ENCODE data around the gene CEP76.

The CEP76 gene

DNA sequence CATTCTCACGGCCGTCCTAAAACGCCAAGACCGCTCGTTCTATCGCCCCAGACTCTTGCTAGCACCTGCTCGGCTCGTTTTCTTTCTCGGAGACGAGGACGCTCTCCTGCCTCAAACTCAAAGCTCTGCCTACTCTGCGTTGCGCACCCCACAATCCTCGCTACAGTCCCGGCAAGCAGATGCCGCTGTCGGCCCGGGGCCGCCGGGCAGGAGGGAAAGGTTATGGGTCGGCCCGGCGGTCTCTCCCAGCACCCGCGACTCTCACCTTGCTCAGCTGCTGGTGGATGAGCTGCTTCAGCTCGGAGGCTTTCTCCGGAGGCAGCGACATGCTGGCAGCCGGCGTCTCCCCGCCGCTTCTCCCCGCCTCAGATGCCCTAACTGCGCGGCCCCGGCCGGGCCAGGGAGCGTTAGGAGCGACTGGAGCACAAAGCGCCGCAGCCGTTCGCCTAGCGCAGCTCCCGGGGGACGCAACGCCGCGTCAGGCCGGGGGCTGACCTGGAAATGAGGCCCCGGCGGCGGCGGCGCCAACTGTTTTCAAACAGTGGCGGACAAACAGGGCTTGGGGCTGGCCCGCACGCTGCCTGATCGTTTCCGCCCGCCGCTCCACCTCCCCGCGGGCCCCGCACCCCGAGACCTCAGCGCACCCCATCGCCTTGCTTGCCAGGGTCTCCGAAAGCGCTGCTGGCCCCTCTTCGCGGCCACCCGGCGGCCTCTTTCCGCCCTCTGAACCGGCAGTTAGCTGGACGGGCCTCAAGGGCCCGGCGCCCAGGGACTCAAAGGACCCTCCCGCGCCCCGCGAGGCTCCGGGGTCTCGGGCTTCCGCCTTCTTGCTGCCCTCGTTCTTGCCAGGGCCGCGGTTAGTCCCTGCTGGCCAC lies at the start of gene CEP76, which contains the start of gene PSMG2:
Gene CEP76, minus strand, starts transcription at position 503 of the 875 bp plus-strand sequence. Its CDS starts 175 bp downstream, at position 328.
Gene PSMG2, plus strand, starts transcription at position 822 of the 875 bp plus-strand sequence. CDS start 66 bp downstream, outside the sequence.
- peak; percentile 100 for DNase-seq

GRCh38 chr18:12751891-12752290 lies 49.4 kb upstream of the CEP76 start:
- DNase-seq, result no peak

DNA sequence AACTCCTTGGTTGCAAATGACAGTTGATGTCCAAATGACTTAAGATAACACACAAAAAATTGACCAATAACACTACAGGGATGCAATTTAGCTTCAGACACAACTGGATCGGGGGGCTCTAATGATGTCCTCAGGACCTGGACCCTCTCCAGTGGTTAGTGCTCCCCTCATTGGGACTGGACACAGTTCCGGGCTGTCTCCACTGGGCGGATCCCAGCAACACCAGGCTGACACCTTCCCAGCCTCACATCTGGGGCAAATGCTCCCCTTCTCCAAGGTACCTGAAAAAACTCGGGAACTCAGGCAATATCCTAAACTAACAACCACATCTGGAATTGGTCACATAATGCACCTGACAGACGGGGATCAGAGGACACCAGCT lies 49.0 kb upstream of the CEP76 start:
- no peak for DNase-seq

- no peak for DNase-seq
Measured at GRCh38 chr18:12750715-12751502, 48.4 kb upstream of the CEP76 start.

GRCh38 chr18:12750076-12750714 lies 47.7 kb upstream of the CEP76 start:
- no peak for DNase-seq

GRCh38 chr18:12749121-12749520 lies 46.6 kb upstream of the CEP76 start:
- DNase-seq, result no peak

GRCh38 chr18:12748671-12749070 lies 46.1 kb upstream of the CEP76 start:
- DNase-seq, result no peak

GRCh38 chr18:12747530-12748315 lies 45.2 kb upstream of the CEP76 start:
- no peak for DNase-seq

DNA sequence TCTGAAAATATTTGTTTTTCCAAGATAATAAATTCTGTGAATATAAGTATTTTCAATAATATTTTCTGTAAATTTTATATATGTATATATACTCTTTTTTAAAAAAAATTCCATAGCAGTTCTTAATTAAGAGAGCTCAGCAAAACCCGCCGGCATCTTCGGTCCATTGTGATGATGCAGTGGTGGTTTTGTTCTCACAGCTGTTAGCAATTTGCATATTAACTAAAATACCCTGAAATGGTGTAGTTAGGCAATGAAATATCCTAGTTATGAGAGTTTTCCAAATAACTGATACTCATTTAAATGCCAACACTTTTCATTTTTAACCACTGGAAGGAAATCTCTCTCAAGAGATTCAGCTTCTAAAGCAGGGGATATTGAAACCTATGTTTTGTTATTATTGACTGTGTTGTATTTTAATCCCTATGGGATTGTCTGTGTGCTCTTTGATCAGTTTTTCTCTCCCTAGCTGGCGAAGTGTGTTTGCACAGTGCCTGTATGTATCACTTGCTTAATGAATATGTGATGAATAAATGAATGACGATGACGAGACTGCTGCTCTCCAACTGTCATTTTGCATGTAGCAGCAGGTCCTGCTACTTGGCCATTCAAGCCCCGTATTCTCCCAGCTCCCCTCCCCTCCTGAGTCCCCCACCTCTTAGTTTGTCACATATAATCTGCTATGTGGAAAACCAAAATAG lies 42.7 kb upstream of the CEP76 start:
- DNase-seq, result no peak

DNA sequence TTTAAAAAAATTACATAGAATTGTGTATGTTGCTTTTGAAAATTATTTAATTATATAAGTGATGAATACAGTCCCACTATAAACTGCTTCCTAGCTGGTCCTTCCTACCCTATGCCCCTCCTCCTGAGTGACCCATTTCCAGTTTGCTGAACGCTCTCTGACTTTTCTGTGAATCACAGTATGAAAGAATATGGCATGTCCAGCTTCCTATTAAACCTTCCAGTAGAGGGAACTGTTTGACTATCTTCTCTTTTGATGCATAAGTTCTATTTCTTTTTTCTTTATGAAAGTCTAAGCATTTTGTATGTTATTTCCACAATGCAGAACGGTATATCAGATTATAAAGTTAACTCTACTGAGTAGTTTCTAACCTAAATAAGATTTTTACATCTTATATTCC lies 41.6 kb upstream of the CEP76 start:
- DNase-seq, result no peak

- DNase-seq, result no peak
Measured at GRCh38 chr18:12742453-12742852, 39.9 kb upstream of the CEP76 start.

DNA sequence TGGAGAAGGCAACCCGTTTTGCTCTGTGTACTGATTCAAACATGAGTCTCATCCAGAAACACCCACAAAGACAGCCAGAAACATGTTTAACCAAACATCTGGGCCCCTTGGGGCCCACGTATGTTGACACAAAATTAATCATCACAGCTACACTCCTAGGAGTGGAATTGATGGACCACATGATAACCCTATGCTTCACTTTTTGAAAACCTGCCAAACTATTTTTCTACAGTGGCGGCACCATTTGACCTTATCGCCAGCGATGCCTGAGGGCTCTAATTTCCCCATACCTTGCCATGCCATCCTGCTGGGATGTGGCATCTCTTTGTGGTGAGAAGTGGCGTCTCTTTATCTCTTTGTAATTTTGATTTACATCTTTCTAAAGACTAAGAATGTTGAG lies 38.8 kb upstream of the CEP76 start:
- no peak for DNase-seq

DNA sequence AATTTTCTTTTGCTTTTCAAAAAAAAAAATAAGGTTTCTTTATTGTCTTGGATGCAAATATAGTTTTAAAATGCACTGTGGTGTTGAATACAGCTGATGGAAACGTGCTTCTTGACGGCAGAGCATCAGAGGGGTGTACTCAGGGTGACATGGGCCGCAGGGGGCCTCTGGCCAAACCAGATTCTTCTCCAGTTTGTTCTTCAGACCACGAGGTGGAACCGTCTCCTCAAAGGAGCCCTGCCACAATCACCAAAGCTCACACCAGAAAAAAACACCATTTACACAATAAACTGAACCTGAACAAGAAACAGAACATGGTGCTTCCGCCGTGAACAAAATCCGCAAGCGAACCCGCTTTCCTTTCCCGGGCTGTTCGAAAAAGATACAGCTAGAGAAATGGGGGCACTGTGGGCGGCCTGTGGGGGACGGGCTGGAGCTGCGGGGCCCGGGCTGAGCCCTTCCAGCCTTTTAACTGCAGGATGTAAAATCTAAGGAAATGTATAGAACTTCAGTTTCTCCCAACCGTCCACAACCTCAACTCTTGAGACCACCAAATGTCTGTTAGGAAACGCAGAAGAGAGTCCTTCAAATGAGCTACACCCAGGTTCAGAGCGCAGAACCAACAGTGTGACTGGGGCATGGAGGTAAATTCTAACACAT lies 34.9 kb upstream of the CEP76 start:
- peak; percentile 8 for DNase-seq

- DNase-seq, result peak; percentile 84
Measured at GRCh38 chr18:12726774-12727550, 24.4 kb upstream of the CEP76 start.

DNA sequence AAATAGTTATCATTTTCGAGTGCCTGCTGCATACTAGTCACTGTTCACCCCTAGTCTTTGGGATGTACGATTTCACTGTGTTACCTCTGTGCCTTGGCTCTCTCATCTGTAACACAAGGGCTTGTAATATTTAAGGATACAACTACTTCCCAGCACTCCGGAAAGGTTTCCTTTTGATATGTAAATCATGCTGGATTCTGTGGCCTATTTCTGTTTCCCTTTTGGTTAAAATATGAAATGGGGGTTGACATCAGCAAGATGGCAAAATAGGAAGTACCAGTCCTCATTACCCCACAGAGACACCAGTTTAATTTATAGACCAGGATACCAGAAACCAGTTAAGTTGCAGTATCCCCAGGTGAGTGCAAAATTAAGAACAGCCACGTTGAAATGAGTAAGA lies 23.8 kb upstream of the CEP76 start:
- DNase-seq, result no peak

DNA sequence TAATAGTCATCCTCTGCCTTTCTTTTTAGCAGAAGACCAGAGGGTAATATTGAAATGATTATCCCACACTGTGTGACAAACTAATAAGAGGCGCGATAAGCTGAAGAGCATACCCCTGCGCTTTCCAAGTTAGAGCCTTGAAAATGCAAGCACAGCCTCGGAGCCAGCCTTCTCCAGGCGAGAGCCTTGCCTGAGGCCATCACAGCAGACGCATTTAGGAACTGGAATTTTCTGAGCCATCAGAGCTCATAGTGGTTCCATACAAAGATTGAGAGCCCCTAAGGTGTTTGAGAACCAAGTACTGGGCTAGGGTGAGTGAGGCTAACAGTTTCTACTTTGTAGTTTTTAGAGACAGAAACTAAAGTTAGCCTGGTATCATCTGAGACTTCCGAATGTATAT lies 20.2 kb upstream of the CEP76 start:
- DNase-seq, result no peak

DNA sequence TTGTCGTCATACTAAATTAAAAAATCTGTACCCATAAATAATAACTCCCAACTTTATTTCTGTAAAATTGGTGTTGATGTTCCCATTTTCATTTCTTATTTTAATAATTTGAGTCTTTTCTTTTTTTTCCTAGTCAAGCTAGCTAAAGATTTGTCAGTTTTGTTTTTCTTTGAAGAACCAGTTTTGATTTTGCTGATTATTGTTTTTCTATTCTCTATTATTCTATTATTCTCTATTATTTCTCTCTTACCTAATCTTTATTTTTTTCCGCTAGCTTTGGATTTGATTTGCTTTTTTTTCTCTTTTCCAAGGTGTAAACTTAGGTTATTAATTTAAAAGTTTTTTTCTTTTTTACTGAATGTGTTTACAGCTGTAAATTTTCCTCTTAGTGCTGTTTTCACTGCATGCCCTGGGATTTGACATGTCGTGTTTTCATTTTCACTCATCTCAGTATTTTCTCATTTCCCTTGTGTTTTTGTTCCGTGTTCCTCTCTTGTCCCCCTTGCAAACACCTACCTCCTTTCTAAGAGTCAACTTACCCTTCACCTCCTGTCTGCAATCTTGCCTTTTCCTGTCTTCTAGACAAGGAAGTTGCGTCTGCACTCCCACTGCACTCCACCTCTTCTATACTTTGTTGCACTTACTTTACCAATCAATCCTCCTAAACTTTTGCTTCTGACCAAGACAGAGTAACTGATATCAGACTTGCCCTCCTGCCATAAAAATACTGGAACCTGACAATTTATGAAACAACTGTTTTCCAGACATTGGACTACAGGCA lies 19.2 kb upstream of the CEP76 start:
- no peak for DNase-seq

GRCh38 chr18:12711446-12711845 lies 8.9 kb upstream of the CEP76 start:
- DNase-seq, result no peak

GRCh38 chr18:12703664-12704063 lies 1.1 kb upstream of the CEP76 start:
- DNase-seq, result peak; percentile 37

DNA sequence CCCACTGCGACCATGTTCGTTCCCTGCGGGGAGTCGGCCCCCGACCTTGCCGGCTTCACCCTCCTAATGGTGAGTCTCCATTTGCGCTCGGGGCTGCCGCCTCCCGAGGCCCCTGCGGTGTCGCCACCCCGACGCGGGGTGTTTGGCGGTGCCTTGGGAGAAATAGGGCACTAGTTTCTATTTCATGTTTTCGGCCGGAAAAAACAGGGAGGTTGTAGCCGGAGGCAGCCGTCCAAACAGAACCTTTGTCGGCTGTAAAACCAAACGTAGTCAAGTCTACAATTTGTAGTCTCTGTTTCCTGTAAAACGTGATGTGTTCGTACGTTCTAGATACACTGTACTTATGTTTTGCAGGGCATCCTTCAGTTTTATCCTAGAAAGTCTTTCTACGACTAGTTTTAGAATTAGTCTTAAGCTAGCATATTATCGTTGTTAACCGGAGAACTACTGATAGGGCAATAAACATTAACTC lies 609 bp upstream of the CEP76 start:
- no peak for DNase-seq
